ENCODE results near the gene TPD52L1. TPM values are rescaled to one million over a fixed set of nuclear protein-coding genes. Genes with fewer than 3 reads are reported as not detected.

The TPD52L1 gene
- total RNA-seq, 1 donor from 2014 or later = 43.5 TPM

GRCh38 chr6:125220712-125221111 is 67.1 kb downstream of the TPD52L1 start:
- peak; percentile 85 for ATAC-seq (ENCODE audit: poor library complexity)
- peak; percentile 58 for DNase-seq
- intact Hi-C loops (cut with DNase I) = loop anchor here (10.0 kb wide), 1 partner anchor 66 kb away; the partner anchor contains the start of gene TPD52L1

DNA sequence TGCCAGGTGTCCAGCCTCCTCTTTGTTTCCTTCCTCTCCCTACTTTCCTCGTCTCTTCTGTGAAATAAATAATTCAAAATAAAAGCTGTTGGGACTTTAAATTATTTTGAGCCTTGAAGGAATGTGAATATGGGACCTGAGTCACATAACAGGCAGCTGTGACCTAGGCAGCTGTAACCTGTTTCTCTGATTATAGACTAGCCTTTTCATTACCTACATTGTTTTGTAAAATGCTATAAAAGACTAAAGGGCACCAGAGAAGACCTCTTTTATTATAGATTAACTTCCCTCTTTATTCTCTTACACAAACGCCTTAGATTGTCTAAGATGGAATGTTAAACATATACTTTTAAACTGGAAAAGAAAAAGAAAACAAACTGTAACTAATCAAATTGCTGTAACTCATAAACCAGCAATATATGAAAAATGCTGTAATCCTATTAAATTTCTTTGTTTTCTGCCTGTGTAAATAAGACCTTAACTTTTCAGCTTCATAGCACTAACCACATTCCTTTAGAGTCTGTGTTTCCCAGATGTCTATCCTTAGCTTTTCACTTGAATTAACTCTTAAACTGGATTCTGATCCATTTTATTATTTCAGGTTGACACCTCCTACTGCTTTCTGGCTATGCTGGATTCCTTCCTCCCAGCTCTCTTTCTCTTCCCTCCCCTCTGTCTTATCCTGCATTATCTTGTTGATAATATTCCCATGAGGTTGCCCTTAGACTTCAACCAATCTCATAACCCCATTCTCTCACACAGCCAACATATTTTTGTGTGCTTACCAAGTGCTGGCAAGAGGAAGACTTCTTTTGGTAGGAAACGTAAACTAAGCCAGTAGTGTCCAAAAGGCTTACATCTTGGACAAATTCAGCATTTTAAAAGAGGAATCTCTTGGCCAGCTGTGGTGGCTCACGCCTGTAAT is 69.2 kb downstream of the TPD52L1 start:
- intact Hi-C loops (cut with DNase I) = loop anchor here (10.0 kb wide), 1 partner anchor 68 kb away; the partner anchor contains the start of gene TPD52L1
- DNase-seq (no peak), ATAC-seq (ENCODE audit: poor library complexity) (no peak)

DNA sequence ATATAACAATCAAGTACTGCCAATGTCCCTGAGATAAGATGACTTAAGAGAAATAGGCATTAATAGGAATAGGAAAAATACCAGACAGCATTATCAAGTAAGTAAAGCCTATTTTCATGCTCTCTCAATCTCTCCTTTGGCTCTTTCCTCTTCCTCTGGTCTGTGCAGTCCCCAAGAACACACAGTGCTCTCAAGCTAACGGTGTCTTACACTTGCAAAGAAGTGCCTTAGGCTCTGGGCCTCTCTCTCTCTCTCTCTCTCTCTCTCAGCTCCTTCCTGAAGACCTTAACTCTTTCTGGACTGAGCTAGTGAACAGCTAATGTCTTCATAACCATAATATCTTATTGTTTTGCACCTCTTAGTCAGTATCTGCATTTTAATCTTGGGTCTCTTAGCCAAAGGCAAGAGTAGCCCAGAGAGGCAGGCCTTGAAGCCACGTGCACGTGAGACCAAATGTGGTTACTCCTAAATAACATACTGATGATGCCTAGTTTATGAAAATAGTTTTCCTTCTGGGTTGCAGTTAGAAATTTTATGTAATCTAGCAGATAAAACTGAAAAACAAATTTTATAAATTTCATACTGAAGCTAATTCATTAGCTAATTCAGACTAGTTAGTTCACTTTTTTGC is 70.8 kb downstream of the TPD52L1 start:
- ATAC-seq (ENCODE audit: poor library complexity) (peak; percentile 65), DNase-seq (no peak)
- intact Hi-C loops (cut with DNase I) = loop anchor here (10.0 kb wide), 1 partner anchor 70 kb away; the partner anchor contains the start of gene TPD52L1

DNA sequence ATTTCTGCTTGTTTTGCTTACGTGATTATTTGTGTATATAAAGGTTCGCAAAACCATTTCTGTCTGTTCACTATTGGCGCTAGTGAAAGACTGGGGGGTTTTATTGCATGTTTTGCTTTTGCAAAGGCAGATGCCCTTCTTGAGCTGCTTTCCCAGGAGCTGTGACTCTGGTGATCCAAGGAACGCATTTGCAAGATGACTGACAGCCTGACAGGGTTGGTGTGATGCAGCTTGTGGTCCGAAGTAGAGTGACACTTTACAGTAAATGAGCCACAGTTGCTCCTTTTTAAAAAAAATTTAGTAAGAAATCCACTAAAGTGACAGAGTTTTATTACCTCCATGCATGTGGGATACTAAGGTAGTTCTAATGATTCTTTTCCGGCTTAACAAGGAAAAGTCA is 73.7 kb downstream of the TPD52L1 start:
- intact Hi-C loops (cut with DNase I) = loop anchor here (10.0 kb wide), 1 partner anchor 72 kb away; the partner anchor contains the start of gene TPD52L1
- ATAC-seq (ENCODE audit: poor library complexity) = no peak
- no peak for DNase-seq

DNA sequence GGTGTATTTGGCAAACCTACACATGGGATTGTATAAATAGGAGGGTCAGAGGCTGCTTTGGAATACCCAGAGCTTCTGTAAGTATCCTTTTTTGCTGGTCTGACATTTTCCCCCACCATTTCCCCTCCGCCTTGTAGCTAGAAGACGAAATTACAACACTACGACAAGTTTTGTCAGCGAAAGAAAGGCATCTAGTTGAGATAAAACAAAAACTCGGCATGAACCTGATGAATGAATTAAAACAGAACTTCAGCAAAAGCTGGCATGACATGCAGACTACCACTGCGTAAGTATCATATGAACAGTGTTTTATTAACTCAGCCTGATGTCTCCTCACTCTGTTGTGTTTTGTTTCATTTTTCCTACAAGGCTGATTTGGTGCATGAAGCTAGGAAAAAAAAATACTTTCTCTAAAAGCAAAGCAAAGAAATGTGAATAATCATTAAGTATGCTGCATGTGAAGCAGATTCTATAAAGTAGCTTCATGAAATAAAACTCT is 75.5 kb downstream of the TPD52L1 start:
- ATAC-seq (ENCODE audit: poor library complexity) (peak; percentile 41), DNase-seq (no peak)
- intact Hi-C loops (cut with DNase I) = loop anchor here (10.0 kb wide), 1 partner anchor 74 kb away; the partner anchor contains the start of gene TPD52L1

DNA sequence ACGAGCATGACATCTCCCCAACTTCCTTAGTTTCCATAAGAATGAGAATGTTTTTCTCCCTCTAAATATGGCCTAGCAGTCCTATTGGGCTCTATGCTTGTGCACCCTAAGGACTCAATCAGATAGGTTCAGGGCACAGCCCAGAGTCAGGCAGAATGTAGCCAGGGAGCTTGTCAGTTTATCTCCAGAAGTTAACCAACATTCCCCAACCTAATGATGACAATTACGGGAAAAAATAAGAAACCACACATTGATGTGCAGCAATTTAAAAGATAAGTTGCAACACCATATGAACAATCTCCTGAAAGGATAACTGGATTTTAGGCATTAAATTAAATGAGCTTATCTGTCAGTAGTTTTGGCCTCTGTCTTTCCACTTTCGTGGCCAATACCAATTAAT is 77.1 kb downstream of the TPD52L1 start:
- intact Hi-C loops (cut with DNase I) = no loop called here
- ATAC-seq (ENCODE audit: poor library complexity) (no peak), DNase-seq (no peak)

DNA sequence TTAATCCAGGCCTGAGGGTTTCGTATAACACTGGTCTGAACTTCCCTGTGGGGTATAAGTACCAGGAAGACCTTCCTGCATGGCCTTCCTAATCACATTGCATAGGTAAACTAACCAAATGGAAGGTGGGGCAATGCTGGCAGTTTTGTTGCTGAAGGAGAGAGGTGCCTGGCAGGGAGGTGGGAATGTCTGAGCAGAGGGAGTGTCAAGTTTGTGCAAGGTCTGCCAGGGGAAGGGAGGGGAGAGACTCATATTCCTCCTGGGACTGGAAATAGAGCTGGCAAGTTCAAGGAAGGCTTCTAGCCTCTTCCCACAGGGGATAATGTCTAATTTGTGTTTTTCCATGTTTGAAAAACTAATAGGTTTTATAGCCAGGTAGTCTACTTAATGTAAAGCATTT is 77.6 kb downstream of the TPD52L1 start:
- ATAC-seq (ENCODE audit: poor library complexity) (peak; percentile 54), DNase-seq (no peak)
- intact Hi-C loops (cut with DNase I) = no loop called here

GRCh38 chr6:125231574-125232343 is 78.2 kb downstream of the TPD52L1 start:
- DNase-seq (no peak), ATAC-seq (ENCODE audit: poor library complexity) (no peak)
- intact Hi-C loops (cut with DNase I) = no loop called here

DNA sequence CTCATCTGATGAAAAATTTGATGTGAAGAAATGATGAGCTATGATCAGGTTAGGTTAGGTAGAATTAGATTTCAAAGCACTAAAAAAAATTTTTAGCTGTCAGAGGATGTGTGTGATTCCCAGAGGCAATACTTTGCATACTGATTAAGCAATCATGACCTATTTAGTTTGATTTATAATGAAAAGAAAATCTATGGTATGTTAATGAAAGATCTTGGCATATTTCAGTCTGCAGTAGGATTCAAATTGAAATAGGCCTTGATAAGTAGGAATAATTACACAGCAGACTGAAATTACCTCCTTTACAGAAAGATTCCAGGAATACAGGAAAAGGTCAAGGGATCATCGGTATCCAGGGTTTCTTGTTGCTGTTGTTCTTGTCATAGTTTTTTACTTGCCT is 78.9 kb downstream of the TPD52L1 start:
- DNase-seq (no peak), ATAC-seq (ENCODE audit: poor library complexity) (no peak)
- intact Hi-C loops (cut with DNase I) = no loop called here

DNA sequence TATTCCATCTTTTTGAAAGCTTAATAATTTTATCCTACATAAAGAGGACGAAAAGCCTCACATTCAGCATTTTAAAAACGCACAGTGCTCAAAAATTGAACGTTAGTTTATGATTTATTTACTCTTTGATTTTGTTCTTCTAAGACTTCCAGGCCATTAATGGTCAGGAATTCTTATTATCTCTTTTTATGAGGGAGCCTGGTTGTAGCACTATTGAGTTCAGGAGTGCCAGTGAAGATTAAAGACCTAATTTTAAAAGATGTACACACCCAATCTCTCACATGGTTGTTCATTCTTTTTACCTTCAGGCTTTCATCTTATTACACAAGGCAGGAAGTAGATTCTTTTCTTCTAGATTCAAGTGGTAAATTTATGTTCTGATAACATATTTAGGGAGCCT is 79.6 kb downstream of the TPD52L1 start:
- no peak for ATAC-seq (ENCODE audit: poor library complexity)
- intact Hi-C loops (cut with DNase I) = no loop called here
- no peak for DNase-seq

- ATAC-seq (ENCODE audit: poor library complexity) (no peak), DNase-seq (no peak)
- intact Hi-C loops (cut with DNase I) = no loop called here
These were observed 83.2 kb downstream of the TPD52L1 start for GRCh38 chr6:125236536-125237327.

- ATAC-seq (ENCODE audit: poor library complexity) = no peak
- intact Hi-C loops (cut with DNase I) = no loop called here
- DNase-seq = no peak
These were observed 84.2 kb downstream of the TPD52L1 start for GRCh38 chr6:125237764-125238163.

DNA sequence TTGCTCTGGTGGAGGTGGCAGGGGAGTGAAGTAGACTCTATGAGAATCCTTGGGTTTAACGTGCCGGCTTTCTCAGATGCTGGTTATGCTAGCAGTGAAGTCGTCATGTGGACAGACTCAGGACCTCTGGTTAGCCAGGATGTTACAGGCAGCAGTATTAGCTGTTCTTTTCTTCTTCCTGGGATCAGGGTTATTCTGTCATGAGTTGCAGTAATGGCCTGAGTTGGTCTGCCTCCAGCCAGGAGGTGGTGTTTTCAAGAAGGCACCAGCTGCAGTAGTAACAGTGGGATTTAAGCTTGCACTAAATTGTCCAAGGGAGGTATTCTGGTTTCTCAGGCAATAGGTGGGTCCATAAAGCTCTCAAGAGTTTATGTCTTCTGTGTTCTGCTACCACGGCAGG is 91.5 kb downstream of the TPD52L1 start:
- intact Hi-C loops (cut with DNase I) = no loop called here
- no peak for ATAC-seq (ENCODE audit: poor library complexity)
- no peak for DNase-seq

GRCh38 chr6:125245523-125246264 is 92.1 kb downstream of the TPD52L1 start:
- intact Hi-C loops (cut with DNase I) = no loop called here
- ATAC-seq (ENCODE audit: poor library complexity) (no peak), DNase-seq (no peak)

DNA sequence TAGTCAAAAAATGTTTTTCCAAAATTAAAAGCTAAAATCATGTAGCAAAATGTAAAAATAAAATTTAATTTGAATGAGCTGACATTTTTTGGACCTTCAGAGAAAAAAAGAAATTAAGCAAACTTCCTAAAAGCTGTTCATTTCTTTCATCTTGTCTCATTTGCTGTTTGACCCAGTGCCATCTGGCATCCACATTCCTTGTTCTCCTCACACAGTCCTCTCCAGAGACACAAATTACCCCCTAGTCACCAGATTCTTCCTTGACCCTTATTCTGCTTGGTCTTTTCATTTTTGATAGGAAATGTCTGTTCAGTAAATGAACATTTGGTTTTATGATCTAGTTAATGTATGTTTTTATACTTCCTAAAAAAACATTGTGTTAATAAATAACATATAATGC is 93.0 kb downstream of the TPD52L1 start:
- no peak for DNase-seq
- intact Hi-C loops (cut with DNase I) = no loop called here
- no peak for ATAC-seq (ENCODE audit: poor library complexity)

DNA sequence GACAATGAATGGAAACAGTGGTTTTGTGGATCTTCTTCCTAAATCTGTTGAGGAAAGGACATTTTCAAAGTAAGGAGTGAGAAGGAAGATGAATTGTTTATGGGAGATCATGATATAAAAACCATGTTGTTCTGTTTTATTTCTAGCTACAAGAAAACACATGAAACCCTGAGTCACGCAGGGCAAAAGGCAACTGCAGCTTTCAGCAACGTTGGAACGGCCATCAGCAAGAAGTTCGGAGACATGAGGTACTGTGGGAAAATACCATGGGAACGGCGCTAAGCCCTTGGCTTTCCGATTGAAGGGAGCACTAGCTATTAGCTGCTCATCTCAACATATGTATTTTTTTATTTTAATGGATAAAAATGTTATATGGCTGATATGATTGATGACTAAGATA is 94.6 kb downstream of the TPD52L1 start:
- intact Hi-C loops (cut with DNase I) = no loop called here
- ATAC-seq (ENCODE audit: poor library complexity) = no peak
- no peak for DNase-seq

DNA sequence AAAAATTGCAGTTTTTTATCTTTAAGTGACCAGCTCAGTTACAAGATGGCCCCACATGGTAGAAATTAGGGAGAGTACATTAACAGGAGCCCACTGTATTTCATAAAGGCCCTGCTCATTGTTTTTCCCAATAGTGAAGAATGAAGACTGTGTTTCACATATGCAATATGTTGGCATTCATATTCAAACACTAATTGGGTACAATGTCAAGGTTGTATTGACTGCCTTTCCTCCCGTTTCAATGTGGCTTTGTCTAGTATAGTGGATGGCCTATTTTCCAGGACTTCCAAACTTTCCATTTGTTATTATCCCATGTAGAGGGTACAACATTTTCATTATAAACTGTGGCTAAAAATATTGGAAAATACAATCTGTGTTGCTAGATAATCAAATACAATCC is 96.9 kb downstream of the TPD52L1 start:
- intact Hi-C loops (cut with DNase I) = no loop called here
- ATAC-seq (ENCODE audit: poor library complexity) = no peak
- no peak for DNase-seq
